NCI-H460 (cell line): ENCODE measurements around the gene DUSP22. TPM values are rescaled to one million over a fixed set of nuclear protein-coding genes. Genes with fewer than 3 reads are reported as not detected.

Experiments
- DNase-seq: peaks from one replicate; pipeline ENCODE4 v3.0.0-alpha.2; 2016; ENCODE audit warnings: low read depth; ENCODE audit errors: extremely low read depth
- total RNA-seq: library from RNA; depleted of rRNA; stranded (reverse); fragments of >200 nt; shearing (Covaris generic); gene quantifications from 2 replicates; pipeline ENCODE4 v1.2.3, GENCODE V29; 2014

Gene DUSP22
- total RNA-seq, 1 experiment from 2014 or later, result 48.4 TPM

DNA sequence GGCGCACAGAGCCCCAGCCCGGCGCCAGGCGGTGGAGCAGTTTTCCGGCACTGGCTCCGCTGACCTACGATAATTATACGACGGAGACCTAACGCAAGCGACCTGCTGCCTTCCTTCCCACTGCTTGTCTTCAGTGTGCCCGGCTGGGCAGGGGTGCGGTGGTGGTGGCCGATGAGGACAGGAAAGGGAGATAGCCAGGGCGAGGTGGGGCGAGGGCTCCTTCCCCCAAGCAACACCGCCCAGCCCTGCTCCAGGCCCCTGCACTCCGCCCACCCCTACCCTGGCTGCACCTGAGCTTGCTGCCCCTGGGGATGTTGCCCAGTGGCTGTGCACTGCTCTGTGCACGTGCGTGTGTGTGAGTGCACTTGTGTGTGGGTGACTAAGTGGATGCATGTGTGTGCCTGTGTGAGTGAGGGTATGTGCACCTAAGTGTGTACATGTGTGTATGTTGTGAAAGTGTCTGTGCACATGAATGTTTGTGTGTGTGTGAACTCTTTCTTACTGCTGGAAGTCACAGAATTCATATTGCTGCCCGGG is 56.6 kb downstream of the DUSP22 start:
- no peak for DNase-seq

DNA sequence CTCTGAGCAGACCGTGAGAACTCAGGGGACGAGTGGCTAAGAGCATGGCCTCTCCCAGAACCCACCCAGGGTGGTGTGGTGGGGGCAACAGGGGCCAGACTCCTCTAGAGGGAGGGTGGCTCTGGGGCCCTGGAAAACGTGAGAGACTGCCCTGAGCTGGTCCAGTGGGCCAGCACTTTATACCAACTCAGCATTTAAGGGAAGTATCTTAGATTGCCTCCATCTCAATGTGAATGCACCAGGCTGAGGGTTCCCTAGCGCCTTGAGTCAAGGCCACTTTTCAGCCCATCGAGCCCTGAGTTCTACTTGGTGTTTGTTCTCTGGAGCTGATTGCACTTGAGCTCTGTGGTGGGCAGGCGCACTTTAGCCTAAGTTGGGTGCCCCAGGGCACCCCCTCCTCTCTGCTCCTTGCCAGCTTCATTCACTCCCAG is 57.2 kb downstream of the DUSP22 start:
- no peak for DNase-seq

DNA sequence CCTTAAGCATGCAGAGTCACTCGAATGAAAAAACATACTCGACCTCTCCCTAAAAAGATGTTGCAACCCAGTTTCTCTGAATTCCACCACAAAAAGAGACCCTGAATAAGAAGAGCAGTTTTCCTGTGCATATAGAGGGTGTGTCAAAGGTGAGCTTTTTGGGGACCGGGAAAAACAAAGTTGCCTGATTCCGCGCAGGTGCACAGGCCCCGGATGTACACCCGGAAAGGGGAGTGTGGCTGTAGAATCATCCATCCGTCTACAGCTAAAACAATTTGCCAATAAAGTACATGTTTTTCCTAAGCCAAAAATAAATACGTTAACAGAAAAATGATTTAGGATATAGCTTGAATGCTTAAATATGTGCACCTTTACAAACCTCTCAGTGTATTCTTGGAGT is 58.1 kb downstream of the DUSP22 start:
- DNase-seq, result no peak

DNA sequence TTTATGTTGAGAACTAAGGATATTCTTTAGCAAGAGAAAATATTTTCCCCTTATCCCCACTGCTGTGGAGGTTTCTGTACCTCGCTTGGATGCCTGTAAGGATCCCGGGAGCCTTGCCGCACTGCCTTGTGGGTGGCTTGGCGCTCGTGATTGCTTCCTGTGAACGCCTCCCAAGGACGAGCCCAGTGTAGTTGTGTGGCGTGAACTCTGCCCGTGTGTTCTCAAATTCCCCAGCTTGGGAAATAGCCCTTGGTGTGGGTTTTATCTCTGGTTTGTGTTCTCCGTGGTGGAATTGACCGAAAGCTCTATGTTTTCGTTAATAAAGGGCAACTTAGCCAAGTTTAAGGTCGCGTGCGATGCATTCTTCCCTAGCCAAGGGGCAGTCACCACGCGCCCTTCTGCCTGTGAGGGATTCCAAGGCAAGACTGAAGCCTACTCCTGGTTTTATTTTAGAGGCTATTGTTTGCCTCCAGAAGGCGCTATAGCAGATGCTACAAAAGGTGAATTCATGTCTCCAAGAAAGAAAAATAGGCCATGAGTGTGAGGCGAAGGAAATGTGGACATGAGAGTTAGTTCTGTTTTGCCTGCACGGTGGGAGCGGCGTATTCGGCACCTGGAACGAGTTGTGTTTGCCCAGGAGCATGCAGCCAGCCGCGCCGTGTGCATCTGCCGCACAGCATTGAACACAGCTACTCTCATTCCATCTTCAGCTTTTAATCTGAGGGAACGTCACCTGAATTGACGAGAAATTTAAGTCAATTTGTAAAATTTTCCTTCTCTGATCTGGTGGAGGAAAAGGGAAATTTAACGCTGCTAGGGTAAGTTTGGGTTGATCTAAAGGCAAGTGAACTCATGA is 59.0 kb downstream of the DUSP22 start:
- no peak for DNase-seq

DNA sequence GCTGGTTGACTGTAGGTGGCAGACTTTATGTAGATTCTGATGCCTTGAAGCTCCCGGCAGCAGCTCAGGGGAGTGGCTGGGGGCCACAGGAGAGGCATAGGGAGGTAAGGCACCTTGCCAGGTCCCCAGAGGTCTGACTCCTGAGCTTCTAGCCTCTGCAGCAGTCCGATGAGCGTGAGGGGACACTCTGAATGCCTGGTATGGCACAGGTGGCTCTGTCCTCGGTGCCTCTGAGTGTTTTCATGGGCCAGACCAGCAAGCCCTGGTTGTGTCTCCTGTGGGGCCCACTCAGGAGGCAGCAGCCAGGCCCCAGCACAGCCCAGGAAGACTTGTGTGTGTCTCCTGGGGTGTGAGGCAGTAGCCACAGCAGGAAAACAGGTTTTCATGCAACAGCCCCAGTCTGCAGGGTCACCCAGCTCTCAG is 59.6 kb downstream of the DUSP22 start:
- no peak for DNase-seq

DNA sequence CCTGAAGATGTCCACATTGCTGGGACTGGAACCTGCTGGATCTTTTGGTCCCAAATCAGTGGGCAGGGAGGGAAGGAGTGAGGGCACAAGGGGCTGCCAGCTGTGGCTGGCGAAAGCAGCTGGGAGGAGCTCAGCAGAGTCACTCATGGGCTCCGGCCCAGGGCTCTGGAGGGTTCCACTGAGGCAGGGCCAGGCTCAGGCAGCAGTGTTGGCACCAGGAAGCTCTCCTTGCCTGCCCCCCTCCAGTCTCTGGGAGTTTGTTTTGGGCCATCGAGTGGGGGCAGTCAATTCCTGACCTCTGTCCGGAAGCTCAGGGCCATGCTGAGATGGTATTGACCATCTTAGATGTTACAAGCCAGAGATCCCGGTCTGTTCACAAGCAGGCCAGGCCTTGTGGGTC is 60.2 kb downstream of the DUSP22 start:
- no peak for DNase-seq

DNA sequence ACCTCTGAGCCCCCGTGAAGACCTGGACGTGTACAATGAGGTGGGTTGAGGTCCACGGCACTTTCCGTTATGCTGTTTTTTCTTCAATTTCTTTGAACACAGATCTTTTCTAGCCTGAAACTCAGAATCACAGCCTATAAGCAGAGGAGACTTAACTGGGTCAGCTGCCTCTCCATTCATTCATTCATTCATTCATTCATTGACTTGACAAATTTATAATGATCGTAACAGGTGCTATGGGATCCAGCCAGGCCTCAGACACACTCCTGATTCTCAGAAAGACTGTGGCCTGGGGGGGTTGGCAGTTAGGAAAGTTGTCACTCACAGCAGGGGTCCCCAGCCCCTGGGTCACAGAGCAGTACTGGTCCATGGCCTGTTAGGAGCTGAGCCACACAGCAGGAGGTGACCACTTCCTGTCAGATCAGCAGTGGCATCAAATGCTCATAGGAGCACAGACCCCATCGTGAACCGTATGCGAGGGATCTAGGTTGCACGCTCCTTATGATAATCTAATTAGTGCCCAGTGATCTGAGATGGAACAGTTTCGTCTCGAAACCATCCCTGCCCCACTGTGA is 60.7 kb downstream of the DUSP22 start:
- DNase-seq, result no peak

DNA sequence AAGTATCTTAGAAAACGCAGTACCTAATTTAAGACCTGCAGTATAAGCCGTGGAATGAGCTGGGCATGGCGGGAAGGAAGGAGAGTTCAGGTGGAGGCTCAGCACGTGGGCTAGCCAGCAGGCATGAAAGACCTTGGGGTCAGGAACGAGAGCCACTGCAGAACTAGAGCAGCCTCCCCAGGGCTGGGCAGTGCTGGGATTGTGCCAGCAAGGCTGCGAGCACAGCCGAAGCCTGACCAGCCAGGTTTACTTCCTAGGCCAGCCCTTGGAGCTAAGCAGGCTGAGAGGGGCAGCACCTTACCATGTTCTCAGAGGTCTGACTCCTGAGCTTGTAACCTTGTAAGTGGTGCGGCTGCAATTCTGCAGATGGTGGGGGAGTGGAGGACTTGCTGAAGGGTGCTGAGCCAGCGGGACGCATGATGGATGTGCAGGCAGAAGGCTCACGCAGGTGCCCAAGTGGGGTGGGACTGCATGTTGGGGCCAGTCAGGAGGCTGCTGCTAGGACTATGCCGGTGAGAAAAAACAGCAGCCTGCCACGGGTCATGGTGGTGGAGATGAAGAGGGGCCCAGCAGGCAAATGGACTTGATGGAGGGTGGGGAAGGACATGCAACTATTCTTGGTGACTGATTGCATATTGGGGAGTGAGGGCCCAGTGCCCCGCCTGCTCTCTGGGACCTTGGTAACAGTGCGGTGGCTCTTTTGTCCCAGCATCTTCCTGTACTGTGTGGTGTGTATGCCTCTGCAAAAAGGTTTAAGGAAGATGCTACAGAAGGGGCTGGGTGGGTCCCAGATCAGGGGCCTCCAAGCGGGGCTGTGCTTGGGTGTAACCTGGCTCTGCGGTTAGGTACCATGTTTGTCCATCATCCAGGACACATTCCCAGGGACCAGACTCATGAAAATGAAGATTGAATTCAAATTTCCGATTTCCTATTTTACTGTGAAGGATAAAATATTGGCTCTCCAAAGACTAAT is 61.6 kb downstream of the DUSP22 start:
- no peak for DNase-seq

DNA sequence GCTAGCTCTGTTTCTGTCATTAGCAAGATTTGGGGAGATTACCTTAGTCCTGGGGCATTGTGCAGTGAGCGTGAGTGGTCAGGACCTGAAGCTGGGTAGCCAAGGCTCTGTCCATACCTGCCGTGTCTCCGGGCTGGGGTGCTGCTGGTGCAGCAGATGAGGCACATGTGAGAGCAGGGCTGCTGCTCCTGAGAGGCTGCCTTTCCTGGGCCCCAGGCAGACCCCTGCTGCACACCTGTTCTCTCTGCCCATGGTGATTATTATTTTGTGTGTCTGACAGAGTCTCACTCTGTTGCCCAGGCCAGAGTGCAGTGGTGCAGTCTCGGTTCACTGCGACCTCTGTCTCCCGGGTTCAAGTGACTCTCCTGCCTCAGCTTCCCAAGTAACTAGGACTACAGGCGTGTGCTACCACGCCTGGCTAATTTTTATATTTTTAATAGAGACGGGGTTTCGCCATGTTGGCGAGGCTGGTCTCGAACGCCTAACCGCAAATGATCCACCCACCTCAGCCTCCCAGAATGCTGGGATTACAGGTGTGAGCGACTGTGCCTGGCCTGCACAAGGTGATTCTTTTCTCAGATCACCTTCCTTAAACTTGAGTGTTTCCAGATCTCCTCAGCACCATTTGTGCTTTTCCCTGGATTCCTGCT is 62.5 kb downstream of the DUSP22 start:
- DNase-seq, result no peak

DNA sequence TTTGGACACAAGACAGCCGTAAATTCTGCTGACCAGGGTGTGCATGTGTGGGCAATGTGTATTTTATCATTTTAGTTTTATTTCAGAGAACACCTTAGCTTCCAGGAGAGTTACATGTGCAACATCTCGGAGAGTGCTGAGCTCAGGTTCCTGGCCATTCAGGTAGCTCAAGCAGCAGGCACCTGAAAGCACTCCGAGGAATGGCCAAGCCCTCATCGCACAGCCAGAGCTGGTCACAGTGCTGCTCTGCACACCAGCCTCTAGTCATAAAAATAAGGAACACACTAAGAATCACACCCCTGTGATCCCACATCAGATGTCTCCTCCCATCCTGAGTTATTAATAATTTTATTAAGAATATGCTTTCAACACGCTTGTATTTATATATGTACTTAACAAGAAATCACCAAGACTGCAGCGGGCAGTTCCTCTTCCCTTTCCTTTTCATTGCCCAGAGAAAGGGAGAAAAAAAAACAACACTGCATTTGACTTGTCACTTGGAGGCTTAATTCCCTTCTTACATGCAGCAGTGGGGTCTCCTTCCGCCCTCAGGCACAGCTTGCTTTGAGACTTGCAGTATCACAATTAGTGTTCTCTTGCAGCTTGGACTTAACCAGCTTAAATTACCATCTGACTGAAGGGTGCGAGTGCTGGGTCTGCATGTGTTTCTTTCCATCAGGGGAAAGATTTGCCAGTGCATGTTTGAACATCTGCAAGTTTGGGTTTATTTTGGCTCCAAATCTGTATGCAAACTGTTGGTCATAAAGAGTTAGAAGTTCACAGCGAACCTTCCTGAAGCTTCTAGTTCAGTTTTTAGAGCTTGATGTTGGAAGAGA is 63.3 kb downstream of the DUSP22 start:
- DNase-seq, result no peak

DNA sequence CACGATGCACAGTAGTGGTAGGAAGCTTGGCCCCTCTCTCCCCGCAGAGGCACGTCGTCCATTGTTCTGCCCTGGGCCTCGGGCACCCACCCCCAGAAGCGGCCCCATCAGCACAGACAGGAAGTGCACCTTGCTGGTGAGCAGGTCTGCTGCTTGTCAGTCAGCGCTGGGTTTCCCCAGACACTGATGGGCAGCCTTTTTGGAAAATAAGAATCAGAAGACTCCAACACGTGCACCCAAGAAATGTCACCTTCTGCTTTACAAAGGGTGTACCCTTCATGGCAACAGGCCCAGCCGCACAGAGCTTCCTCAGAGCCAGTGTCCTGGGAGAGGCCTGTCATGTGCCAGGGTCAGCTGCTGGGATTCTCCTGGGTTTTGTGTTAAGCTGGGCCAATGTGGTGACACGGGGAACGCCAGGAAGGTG is 64.6 kb downstream of the DUSP22 start:
- no peak for DNase-seq

DNA sequence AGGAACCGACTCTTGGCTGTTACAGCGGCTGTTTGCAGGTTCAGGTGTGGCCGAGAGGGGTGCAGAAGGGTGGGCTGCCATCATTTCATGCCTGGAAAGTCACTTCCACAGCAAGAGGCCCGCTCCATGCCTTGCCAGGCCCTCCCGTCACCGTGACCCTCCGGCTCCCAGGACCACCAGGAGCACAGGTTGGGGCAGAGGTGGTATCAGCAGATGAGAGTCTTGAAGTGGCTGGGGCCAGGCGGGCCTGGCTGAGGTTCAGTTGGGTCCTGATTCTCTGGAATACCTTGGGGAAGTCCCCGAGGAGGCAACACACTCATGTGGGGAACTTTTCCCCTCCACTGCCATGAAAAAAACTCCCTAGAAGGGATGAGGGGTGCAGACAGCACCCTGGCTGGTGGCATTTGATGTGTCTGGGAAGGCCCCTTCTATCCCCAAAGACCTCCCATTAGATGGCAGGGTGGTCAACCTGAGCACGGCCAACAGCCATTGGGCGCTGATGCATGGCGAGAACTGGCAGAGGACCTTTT is 65.0 kb downstream of the DUSP22 start:
- no peak for DNase-seq

DNA sequence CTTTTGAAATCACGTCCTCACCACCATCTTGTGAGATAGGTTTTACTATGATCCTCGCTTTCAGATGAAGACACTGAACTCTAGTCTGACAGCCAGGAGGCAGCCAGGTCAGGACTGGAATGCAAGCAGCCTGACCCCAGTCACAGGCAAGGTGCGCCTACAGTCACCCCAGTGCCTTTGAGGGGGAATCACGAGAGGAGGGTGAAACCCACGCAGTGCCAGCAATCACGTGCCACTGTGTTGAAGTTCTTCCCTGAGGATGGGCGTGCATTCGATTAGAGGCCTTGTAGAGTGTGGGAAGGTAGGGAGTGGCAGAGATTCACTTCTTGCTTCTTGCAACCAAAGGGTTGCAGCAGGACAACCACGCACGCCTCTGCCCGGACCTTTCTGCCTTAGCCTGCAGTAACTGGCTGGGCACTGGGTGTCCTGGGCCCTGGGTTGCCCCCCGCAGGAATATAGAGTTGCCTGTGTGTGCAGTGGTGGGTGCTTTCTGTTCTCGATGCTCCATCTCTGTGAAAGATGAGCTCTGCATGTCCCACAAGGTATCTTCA is 65.6 kb downstream of the DUSP22 start:
- DNase-seq, result no peak

DNA sequence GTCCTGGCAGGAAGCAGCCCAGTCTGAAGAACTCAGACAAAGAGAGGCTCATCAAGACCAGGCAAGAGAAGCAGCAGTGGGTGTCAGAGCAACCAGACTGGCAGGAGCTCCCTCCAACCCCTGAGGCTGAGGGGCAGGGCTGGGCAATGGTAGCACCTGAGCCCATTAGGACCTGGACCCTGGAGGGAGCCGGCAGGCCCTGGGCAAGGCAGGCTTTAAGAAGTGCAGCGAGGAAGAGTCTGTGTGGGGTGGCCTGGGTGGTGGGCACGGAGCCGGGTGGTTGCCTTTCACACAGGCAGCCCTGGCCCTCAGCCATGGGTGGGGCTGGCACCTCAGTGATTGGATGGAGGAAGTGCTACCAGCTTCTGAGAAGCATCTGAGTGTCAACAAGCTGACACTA is 66.1 kb downstream of the DUSP22 start:
- no peak for DNase-seq

DNA sequence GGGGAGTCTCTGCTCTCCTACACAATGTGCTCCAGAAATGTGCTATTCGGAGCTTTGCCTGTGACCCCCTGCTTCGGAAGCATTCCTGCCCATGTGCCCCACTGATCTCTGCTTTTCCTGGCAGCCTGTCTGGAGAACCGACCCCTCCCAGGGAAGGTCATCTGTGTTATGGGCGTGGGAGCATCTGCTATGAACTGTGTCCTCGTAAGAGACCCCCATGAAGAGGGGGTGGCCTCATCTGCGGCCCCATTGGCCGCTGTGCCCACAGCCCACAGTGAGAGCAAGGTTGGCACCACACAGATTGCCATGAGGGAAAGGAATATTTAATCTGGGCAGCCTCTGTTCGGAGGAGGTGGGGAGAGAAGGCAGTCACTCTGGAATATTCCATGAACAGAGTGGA is 66.6 kb downstream of the DUSP22 start:
- DNase-seq, result no peak

DNA sequence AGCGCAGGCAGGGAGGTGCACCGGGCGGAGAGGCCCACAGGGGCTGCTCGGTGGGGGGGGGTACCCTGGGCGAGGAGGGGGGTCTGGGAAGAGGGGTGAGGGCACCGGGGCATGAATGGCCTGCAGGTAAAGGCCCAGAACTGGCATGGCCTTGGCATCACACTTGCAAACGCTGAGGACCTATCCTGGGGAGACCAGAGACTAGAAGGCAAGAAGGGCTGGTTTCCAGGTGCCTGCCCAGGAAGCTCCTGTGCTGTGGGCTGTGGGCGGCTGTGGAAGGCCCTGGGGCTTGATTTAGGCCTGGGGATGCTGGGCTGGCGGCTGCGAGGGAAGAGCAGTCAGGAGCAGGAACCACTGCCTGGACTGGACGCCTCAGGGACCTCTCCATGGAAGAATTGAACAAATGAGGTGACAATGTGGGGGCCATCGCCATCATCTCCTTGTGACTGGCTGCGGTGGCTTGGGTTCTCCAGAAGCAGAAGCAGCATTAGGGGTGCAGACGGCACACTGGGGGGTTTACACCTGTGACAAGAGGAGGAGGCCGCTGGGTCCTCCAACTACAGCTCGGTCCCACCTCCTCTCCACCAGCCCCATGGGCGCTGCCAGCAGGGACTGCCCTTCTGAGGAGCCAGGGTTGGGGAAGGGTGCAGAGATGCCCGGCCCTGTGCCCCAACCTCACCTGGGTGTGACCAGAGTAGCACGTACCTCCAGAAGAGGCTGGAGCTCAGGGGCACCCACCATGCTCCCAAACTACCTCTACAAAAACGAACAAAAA is 67.2 kb downstream of the DUSP22 start:
- DNase-seq, result no peak

DNA sequence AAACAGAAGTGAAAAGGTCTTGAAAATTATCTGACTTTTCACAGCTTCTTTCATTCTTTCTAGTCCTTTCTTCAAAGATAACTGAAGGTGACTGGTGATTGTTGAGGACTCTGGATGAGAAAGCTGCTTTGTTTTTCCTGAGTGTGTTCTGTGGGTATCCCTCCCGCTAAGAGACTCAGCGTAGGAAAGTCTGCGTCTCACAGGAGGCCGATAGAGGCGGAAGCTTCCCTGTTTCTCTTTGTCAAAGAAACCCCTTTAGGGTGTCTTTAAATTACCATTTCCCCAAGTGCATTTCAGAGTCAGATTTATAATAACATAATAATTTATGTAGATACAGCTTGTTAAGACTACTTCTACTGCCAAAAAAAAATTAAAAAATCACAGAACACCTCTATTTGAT is 68.1 kb downstream of the DUSP22 start:
- DNase-seq, result no peak

DNA sequence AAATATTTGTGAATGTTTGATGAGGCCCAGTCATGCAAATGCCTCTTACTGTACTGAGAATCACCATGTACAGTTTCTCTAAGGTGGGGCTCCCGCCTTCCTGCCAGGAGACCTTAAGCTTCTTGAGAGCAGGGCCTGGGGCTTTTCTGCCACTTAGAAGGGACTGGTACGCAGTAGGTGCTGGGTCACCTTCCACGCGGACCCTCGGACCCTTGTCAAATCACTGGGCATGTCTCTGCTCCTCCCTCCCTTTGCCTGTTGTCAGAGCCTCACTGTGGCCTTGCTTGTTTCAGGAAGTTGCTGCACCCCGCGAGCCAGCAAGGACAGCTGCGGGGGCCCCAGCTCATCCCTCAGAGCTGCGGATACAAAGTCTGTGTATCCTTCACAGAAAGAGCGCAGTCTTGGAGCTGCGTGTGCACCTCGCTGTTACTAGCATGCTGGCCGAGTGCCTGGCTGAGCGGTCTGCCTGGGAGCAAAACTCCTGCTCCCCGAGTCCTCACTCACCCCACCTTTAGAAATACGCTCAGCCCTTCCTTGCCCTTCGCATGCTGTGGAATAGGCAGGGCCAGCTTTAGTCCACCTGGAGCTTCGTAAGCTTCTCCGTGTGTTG is 68.6 kb downstream of the DUSP22 start:
- no peak for DNase-seq
